Cardiac muscle cell (in vitro differentiated cells and primary cell): ENCODE data around the gene DHX15. TPM values are rescaled to one million over a fixed set of nuclear protein-coding genes. Genes with fewer than 3 reads are reported as not detected.

ENCODE experiments used
- DNase-seq, 2 donors: peaks; one replicate each; pipeline versions ENCODE4 v3.0.0 to v3.0.0-alpha.2; 2010 to 2017; ENCODE audit warnings: low read depth in 1 of 2, low spot score in 1 of 2
- H3K27ac ChIP-seq: fragments of 200-600 bp; sonication (generic); 2 replicates; pipeline ENCODE4 v1.5.1; 2016
- H3K27me3 ChIP-seq: fragments of 200-600 bp; sonication (generic); 2 replicates; pipeline ENCODE4 v1.6.0; 2016; ENCODE audit warnings: control low read depth
- H3K36me3 ChIP-seq: fragments of 200-600 bp; sonication (generic); 2 replicates; pipeline ENCODE4 v1.5.1; 2016; ENCODE audit warnings: control low read depth
- H3K4me1 ChIP-seq: fragments of 200-600 bp; sonication (generic); 2 replicates; pipeline ENCODE4 v1.8.1; 2017; ENCODE audit warnings: low read depth, mild to moderate bottlenecking, mixed run types
- H3K4me3 ChIP-seq: fragments of 200-600 bp; sonication (generic); 2 replicates; pipeline ENCODE4 v1.5.1; 2016; ENCODE audit warnings: mild to moderate bottlenecking
- H3K9me3 ChIP-seq: fragments of 200-600 bp; sonication (generic); 2 replicates; pipeline ENCODE4 v1.5.1; 2017; ENCODE audit warnings: low read depth, mild to moderate bottlenecking, control low read depth
- polyA plus RNA-seq: library from polyadenylated mRNA; unstranded; fragments of >200 nt; fragmentation: Nextera tagmentation; extraction: Ambion mirVana; gene quantifications from 2 replicates; pipeline ENCODE4 v1.2.1, GENCODE V29; 2016
- total RNA-seq: library from RNA; depleted of rRNA; stranded (reverse); fragments of >200 nt; gene quantifications from 2 replicates; pipeline ENCODE4 v1.2.3, GENCODE V29; 2016
- TF ChIP-seq, protein P1 (sequence below): IDR thresholded peaks from 2 replicates; pipeline ENCODE4 v1.5.1; 2012; ENCODE audit warnings: low read depth, mild to moderate bottlenecking, low read length

The DHX15 gene
- total and polyA plus RNA-seq, 2 experiments from 2014 or later: 78.4 to 109 TPM

DNA sequence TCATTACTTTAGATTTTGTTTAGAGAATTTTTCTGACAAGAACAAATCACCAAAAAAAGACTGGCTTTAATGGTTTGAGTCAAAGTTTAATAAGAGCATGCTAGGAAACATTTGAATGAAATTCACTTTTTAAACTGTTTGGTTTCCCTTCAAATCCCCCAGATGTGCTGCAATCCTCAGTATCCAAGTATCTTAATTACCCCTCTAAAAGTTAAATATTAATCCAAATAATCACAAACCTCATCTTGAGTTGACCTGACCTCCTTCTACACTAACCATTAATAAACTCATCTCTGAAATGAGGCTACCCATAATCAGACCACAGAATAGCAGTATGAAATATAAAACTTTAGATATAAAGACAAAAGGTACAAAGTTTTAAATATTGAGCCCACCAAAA lies 10.1 kb downstream of the DHX15 start:
- Histone ChIP-seq H3K27me3 (no peaks in the 10 kb centered on the region), H3K9me3 (no peaks in the 10 kb centered on the region), H3K27ac (no peak overlapping the region), H3K36me3 (peaks cover 41% of the 10 kb centered on the region), H3K4me1 (peaks cover 7% of the 10 kb centered on the region), H3K4me3 (no peak overlapping the region)
- DNase-seq: no peak
- TF ChIP-seq, protein P1, sequence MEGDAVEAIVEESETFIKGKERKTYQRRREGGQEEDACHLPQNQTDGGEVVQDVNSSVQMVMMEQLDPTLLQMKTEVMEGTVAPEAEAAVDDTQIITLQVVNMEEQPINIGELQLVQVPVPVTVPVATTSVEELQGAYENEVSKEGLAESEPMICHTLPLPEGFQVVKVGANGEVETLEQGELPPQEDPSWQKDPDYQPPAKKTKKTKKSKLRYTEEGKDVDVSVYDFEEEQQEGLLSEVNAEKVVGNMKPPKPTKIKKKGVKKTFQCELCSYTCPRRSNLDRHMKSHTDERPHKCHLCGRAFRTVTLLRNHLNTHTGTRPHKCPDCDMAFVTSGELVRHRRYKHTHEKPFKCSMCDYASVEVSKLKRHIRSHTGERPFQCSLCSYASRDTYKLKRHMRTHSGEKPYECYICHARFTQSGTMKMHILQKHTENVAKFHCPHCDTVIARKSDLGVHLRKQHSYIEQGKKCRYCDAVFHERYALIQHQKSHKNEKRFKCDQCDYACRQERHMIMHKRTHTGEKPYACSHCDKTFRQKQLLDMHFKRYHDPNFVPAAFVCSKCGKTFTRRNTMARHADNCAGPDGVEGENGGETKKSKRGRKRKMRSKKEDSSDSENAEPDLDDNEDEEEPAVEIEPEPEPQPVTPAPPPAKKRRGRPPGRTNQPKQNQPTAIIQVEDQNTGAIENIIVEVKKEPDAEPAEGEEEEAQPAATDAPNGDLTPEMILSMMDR: no peak

DNA sequence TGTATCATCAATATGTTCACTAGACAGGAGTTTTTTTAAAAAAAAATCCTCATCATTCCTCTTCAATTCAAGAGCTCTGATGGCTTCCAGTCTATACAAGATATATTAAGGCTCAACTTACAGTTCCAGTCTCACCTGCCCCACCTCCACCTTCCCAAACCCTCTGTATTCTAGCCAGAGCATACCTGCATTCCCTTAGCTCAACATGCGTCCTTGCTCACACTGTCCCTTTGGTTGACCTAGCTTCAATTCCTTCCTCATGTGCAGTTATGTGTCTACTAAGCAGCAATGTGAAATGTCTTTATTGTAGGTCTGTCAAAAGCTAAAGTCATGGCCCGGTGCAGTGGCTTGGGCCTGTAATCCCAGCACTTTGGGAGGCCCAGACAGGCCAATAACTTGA lies 10.8 kb downstream of the DHX15 start:
- TF ChIP-seq, protein P1: no peak
- no peak for DNase-seq
- Histone ChIP-seq H3K27me3 (no peaks in the 10 kb centered on the region), H3K4me1 (peaks cover 7% of the 10 kb centered on the region), H3K9me3 (no peaks in the 10 kb centered on the region), H3K27ac (no peak overlapping the region), H3K4me3 (no peak overlapping the region), H3K36me3 (peaks cover 41% of the 10 kb centered on the region)

DNA sequence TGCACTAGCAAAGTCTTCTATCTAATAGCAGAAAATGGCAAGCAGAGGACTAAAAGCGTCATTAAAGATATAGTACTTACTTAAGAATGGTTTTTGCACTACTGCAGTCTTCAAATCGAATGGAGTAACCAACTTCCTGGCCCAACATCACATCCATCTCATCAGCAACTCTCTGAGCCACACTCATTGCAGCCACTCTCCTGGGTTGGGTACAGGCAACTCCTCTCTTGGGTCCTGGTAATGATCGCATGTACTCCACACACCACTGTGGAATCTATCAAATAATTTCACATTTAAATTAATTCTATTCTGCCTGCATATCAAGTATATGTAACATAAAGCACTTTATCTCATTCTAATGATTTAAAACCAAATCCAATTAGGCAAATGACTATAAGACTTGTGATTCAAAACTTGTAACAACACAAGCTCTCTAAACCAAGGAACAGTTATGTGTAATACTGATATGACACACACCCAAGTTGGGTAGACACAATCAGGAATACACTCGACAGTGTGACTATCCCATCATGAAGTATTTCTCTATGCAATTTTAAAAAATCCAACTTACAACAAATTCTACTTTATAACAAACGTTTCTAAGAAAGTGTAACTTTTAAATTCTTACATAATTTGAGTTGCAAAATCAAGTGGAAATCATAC lies 13.6 kb downstream of the DHX15 start:
- Histone ChIP-seq H3K9me3 (no peaks in the 10 kb centered on the region), H3K27ac (peak overlapping the region; percentile 19), H3K27me3 (no peaks in the 10 kb centered on the region), H3K36me3 (peaks cover 35% of the 10 kb centered on the region), H3K4me1 (peaks cover 7% of the 10 kb centered on the region), H3K4me3 (no peak overlapping the region)
- DNase-seq: no peak
- TF ChIP-seq, protein P1: no peak

DNA sequence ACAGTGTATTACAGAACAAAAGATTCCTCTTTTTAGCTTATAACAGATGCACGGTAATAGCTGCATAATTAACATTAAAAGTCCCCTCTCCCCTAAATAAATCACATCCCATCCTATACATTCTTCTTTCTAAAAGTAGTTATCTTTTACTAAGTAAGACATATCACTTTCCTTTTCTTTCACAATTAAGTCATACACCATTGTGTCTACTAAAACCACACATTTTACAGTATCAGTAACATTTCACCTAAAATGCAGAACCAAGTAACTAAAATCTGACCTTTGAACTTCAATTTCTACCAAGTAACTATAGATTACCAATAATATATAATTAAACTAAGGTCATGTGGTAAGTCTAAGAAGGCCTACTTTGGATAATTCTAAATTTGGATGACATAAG lies 14.2 kb downstream of the DHX15 start:
- no peak for DNase-seq
- peaks cover 31% of the 10 kb centered on the region for H3K36me3 ChIP-seq
- H3K9me3 ChIP-seq: no peaks in the 10 kb centered on the region
- H3K4me1 ChIP-seq: peaks cover 7% of the 10 kb centered on the region
- no peak overlapping the region for H3K4me3 ChIP-seq
- no peaks in the 10 kb centered on the region for H3K27me3 ChIP-seq
- no peak overlapping the region for H3K27ac ChIP-seq
- TF ChIP-seq, protein P1: no peak

DNA sequence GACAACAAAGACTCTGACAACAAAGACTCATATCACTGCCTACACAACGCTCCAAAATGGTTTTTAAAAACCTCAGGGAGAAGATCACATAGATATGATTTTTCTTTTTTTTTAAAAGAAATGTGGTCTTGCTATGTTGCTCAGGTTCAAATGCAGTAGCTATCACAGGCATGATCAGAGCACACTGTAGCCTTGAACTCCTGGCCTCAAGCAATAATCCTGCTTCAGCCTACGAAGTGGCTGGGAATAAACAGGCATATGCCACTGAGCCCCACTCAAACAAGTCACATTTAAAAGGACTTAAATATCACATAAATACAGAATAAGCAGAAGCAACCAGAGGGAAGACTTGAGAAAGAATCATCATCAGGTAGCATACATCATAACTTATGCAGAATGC lies 14.7 kb downstream of the DHX15 start:
- no peaks in the 10 kb centered on the region for H3K9me3 ChIP-seq
- no peak for DNase-seq
- peaks cover 26% of the 10 kb centered on the region for H3K36me3 ChIP-seq
- TF ChIP-seq, protein P1: no peak
- no peak overlapping the region for H3K27ac ChIP-seq
- H3K4me1 ChIP-seq: peaks cover 7% of the 10 kb centered on the region
- no peak overlapping the region for H3K4me3 ChIP-seq
- no peaks in the 10 kb centered on the region for H3K27me3 ChIP-seq
